WTC11 (cell line): Measurements from ENCODE around the gene CD22. TPM values are rescaled to one million over a fixed set of nuclear protein-coding genes. Genes with fewer than 3 reads are reported as not detected.

Experiments used
- ATAC-seq: fragments of 200-7000 bp; cut with Tn5 transposase; 2 replicates; pipeline ENCODE4 v1.10.0; 2021; ENCODE audit warnings: mild to moderate bottlenecking, moderate library complexity
- CTCF ChIA-PET: fragments of 300-600 bp; sonication (Branson Sonifier 250); formaldehyde crosslinking; loops from one replicate; lab custom pipeline; 2021; ENCODE audit warnings: antibody characterized with exemption; lab: Charles Lee
- POLR2A ChIA-PET: fragments of 350-600 bp; sonication (Branson Sonifier 250); formaldehyde crosslinking; loops from one replicate; lab custom pipeline; 2021; ENCODE audit warnings: antibody characterized with exemption; lab: Charles Lee
- DNase-seq: peaks from one replicate; pipeline ENCODE4 v3.0.0; 2021; ENCODE audit warnings: low spot score
- H3K27ac Mint-ChIP-seq: 2 replicates; pipeline ENCODE4 v1.8.0; 2021; ENCODE audit warnings: mixed read lengths
- H3K27me3 Mint-ChIP-seq: 2 replicates; pipeline ENCODE4 v1.8.0; 2021; ENCODE audit warnings: low read depth, mild to moderate bottlenecking, moderate library complexity, mixed read lengths
- H3K36me3 Mint-ChIP-seq: 2 replicates; pipeline ENCODE4 v1.8.0; 2021; ENCODE audit warnings: mixed read lengths
- H3K4me1 Mint-ChIP-seq: 2 replicates; pipeline ENCODE4 v1.8.0; 2022; ENCODE audit warnings: mixed read lengths
- H3K4me3 Mint-ChIP-seq: 2 replicates; pipeline ENCODE4 v1.8.0; 2021; ENCODE audit warnings: mild to moderate bottlenecking, moderate library complexity, mixed read lengths
- H3K9me3 Mint-ChIP-seq: 2 replicates; pipeline ENCODE4 v1.8.0; 2021; ENCODE audit warnings: mixed read lengths
- FOXK1 ChIP-seq: sonication (generic); formaldehyde crosslinking; IDR thresholded peaks from 2 replicates; pipeline ENCODE4 v1.8.0; 2022; ENCODE audit warnings: mild to moderate bottlenecking, moderate library complexity, missing genetic modification reagents
- GABPB1 ChIP-seq: sonication (generic); formaldehyde crosslinking; IDR thresholded peaks from 2 replicates; pipeline ENCODE4 v1.8.1; 2023; ENCODE audit warnings: mild to moderate bottlenecking, missing genetic modification reagents
- GRHL2 ChIP-seq: fragments of 250-450 bp; sonication (Bioruptor Pico); IDR thresholded peaks from 2 replicates; pipeline ENCODE4 v1.8.0; 2022; ENCODE audit warnings: mild to moderate bottlenecking, moderate library complexity; ENCODE audit not compliant: insufficient replicate concordance, severe bottlenecking
- OVOL2 ChIP-seq: fragments of 250-450 bp; sonication (Bioruptor Pico); IDR thresholded peaks from 2 replicates; pipeline ENCODE4 v1.9.0; 2021; ENCODE audit warnings: mild to moderate bottlenecking, borderline replicate concordance
- RELA ChIP-seq: sonication (generic); formaldehyde crosslinking; IDR thresholded peaks from 2 replicates; pipeline ENCODE4 v1.8.1; 2022; ENCODE audit warnings: missing genetic modification reagents, mild to moderate bottlenecking, borderline replicate concordance
- SOX15 ChIP-seq: fragments of 250-450 bp; sonication (Bioruptor Pico); IDR thresholded peaks from 2 replicates; pipeline ENCODE4 v1.9.0; 2021; ENCODE audit warnings: mild to moderate bottlenecking
- TCF7 ChIP-seq: sonication (generic); formaldehyde crosslinking; IDR thresholded peaks from 2 replicates; pipeline ENCODE4 v1.8.0; 2022; ENCODE audit warnings: mild to moderate bottlenecking, low read depth, missing genetic modification reagents, moderate library complexity
- ZBTB21 ChIP-seq: sonication (generic); formaldehyde crosslinking; IDR thresholded peaks from 2 replicates; pipeline ENCODE4 v1.8.1; 2023; ENCODE audit warnings: mild to moderate bottlenecking, missing genetic modification reagents, borderline replicate concordance
- ZNF219 ChIP-seq: sonication (generic); formaldehyde crosslinking; IDR thresholded peaks from 2 replicates; pipeline ENCODE4 v1.8.0; 2023; ENCODE audit warnings: missing genetic modification reagents, mild to moderate bottlenecking, borderline replicate concordance
- ZNF416 ChIP-seq: fragments of 250-450 bp; sonication (Bioruptor Pico); IDR thresholded peaks from 2 replicates; pipeline ENCODE4 v1.9.0; 2021; ENCODE audit warnings: mild to moderate bottlenecking, inconsistent platforms
- ZNF423 ChIP-seq: fragments of 250-450 bp; sonication (Bioruptor Pico); IDR thresholded peaks from 2 replicates; pipeline ENCODE4 v2.1.2; 2022; ENCODE audit warnings: mild to moderate bottlenecking, moderate library complexity
- ZNF671 ChIP-seq: fragments of 250-450 bp; sonication (Bioruptor Pico); IDR thresholded peaks from 2 replicates; pipeline ENCODE4 v1.8.0; 2021; ENCODE audit warnings: mild to moderate bottlenecking
- total RNA-seq: library from RNA; stranded (reverse); gene quantifications from 3 replicates; pipeline ENCODE4 v1.2.3, GENCODE V29; 2021
- TF ChIP-seq, protein P1 (sequence below): sonication (generic); formaldehyde crosslinking; IDR thresholded peaks from 2 replicates; pipeline ENCODE4 v1.8.0; 2023; ENCODE audit warnings: mild to moderate bottlenecking, missing genetic modification reagents
- TF ChIP-seq, protein P2 (sequence below): fragments of 250-450 bp; sonication (Bioruptor Pico); conservative IDR thresholded peaks from 2 replicates; pipeline ENCODE4 v1.9.0; 2021; ENCODE audit warnings: mild to moderate bottlenecking
- TF ChIP-seq, protein P3 (sequence below): fragments of 250-450 bp; sonication (Bioruptor Pico); IDR thresholded peaks from 2 replicates; pipeline ENCODE4 v1.9.0; 2021; ENCODE audit warnings: moderate library complexity, mild to moderate bottlenecking, inconsistent platforms, borderline replicate concordance
- TF ChIP-seq, protein P4 (sequence below): sonication (generic); formaldehyde crosslinking; IDR thresholded peaks from 2 replicates; pipeline ENCODE4 v1.8.1; 2023; ENCODE audit warnings: mild to moderate bottlenecking, missing genetic modification reagents
- TF ChIP-seq, protein P5 (sequence below): fragments of 250-450 bp; sonication (Bioruptor Pico); IDR thresholded peaks from 2 replicates; pipeline ENCODE4 v2.1.2; 2022; ENCODE audit warnings: mild to moderate bottlenecking, moderate library complexity
- TF ChIP-seq, protein P6 (sequence below): fragments of 250-450 bp; sonication (Bioruptor Pico); IDR thresholded peaks from 2 replicates; pipeline ENCODE4 v1.9.0; 2021; ENCODE audit warnings: mild to moderate bottlenecking

Gene CD22
- total RNA-seq, 1 experiment from 2014 or later = 0.28 TPM

DNA sequence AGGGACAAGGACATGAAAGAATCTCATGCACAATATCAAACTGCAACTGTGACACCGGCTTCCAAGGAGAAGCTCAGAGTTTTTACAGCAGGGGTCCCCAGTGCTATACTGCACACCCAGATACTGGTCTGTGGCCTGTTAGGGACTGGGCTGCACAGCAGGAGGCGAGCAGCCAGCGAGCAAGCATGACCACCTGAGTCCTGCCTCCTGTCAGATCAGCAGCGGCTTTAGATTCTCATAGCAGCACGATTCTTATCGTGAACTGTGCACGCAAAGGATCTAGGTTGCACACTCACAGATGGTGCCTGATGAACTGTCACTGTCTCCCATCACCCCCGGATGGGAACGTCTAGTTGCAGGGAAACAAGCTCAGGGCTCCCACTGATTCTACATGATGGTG lies 13.1 kb upstream of the CD22 start (continued):
- TF ChIP-seq, protein P1, sequence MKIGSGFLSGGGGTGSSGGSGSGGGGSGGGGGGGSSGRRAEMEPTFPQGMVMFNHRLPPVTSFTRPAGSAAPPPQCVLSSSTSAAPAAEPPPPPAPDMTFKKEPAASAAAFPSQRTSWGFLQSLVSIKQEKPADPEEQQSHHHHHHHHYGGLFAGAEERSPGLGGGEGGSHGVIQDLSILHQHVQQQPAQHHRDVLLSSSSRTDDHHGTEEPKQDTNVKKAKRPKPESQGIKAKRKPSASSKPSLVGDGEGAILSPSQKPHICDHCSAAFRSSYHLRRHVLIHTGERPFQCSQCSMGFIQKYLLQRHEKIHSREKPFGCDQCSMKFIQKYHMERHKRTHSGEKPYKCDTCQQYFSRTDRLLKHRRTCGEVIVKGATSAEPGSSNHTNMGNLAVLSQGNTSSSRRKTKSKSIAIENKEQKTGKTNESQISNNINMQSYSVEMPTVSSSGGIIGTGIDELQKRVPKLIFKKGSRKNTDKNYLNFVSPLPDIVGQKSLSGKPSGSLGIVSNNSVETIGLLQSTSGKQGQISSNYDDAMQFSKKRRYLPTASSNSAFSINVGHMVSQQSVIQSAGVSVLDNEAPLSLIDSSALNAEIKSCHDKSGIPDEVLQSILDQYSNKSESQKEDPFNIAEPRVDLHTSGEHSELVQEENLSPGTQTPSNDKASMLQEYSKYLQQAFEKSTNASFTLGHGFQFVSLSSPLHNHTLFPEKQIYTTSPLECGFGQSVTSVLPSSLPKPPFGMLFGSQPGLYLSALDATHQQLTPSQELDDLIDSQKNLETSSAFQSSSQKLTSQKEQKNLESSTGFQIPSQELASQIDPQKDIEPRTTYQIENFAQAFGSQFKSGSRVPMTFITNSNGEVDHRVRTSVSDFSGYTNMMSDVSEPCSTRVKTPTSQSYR (CRISPR knock-in tag) = no peak
- TF ChIP-seq, protein P2, sequence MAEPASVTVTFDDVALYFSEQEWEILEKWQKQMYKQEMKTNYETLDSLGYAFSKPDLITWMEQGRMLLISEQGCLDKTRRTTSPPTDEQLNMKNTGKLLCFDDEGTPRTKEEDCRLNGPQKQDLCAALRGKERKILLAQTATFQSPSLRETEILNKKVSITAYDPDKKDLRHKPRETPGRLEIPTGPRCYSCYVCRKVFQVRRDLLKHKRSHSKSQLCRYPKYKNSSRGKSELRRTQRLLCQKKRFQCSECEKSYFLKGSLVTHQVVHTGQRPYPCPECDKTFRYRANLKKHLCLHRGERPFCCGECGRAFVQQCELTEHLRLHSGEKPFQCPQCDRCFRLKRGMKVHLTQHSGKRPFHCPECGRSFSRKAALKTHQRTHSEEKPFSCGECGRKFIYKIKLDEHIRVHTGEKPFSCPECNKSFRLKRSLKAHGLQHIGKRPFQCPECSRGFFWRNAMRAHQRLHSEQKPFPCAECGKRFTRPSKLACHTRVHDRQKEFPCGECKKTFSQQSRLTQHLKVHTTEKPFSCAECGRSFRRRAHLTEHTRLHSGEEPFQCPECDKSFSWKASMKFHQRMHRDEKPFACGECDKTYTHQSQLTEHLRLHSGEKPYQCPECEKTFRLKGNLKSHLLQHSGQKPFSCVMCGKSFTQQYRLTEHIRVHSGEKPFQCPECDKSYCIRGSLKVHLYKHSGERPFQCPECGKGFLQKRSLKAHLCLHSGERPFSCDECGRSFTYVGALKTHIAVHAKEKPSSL (CRISPR knock-in tag) = no peak
- no peak for TF ChIP-seq ZNF671
- no peak for TF ChIP-seq GRHL2 (CRISPR knock-in tag)
- no peak for TF ChIP-seq SOX15 (CRISPR knock-in tag)

DNA sequence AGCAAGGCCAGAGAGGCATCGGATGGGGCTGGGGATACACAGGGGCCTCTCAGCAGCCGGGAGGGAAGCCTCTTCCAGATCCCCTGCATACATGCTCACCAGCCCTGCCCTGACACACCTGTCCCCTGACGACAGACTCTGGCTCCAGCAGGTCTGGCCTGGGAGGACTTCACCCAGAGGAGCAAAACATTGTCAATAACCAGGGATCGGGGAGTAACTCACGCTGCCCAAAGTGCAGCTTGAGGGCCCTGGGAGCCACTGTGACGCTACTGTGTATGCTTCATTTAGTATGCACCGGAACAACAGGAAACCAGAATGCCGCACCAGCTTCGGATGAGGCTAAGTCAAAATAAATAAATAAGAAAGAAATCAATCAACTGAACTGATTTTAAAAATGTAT lies 12.4 kb upstream of the CD22 start:
- TF ChIP-seq, protein P3, sequence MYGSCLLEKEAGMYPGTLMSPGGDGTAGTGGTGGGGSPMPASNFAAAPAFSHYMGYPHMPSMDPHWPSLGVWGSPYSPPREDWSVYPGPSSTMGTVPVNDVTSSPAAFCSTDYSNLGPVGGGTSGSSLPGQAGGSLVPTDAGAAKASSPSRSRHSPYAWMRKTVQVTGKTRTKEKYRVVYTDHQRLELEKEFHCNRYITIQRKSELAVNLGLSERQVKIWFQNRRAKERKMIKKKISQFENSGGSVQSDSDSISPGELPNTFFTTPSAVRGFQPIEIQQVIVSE (CRISPR knock-in tag) = no peak
- TF ChIP-seq FOXK1 (no peak), ZNF219 (CRISPR knock-in tag) (no peak), ZBTB21 (CRISPR knock-in tag) (no peak), ZNF416 (CRISPR knock-in tag) (no peak), OVOL2 (CRISPR knock-in tag) (no peak), RELA (CRISPR knock-in tag) (no peak), GABPB1 (CRISPR knock-in tag) (no peak), TCF7 (no peak), ZNF423 (CRISPR knock-in tag) (no peak)
- TF ChIP-seq, protein P4, sequence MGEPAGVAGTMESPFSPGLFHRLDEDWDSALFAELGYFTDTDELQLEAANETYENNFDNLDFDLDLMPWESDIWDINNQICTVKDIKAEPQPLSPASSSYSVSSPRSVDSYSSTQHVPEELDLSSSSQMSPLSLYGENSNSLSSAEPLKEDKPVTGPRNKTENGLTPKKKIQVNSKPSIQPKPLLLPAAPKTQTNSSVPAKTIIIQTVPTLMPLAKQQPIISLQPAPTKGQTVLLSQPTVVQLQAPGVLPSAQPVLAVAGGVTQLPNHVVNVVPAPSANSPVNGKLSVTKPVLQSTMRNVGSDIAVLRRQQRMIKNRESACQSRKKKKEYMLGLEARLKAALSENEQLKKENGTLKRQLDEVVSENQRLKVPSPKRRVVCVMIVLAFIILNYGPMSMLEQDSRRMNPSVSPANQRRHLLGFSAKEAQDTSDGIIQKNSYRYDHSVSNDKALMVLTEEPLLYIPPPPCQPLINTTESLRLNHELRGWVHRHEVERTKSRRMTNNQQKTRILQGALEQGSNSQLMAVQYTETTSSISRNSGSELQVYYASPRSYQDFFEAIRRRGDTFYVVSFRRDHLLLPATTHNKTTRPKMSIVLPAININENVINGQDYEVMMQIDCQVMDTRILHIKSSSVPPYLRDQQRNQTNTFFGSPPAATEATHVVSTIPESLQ = no peak
- TF ChIP-seq, protein P5, sequence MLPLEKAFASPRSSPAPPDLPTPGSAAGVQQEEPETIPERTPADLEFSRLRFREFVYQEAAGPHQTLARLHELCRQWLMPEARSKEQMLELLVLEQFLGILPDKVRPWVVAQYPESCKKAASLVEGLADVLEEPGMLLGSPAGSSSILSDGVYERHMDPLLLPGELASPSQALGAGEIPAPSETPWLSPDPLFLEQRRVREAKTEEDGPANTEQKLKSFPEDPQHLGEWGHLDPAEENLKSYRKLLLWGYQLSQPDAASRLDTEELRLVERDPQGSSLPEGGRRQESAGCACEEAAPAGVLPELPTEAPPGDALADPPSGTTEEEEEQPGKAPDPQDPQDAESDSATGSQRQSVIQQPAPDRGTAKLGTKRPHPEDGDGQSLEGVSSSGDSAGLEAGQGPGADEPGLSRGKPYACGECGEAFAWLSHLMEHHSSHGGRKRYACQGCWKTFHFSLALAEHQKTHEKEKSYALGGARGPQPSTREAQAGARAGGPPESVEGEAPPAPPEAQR (CRISPR knock-in tag) = no peak
- TF ChIP-seq, protein P6, sequence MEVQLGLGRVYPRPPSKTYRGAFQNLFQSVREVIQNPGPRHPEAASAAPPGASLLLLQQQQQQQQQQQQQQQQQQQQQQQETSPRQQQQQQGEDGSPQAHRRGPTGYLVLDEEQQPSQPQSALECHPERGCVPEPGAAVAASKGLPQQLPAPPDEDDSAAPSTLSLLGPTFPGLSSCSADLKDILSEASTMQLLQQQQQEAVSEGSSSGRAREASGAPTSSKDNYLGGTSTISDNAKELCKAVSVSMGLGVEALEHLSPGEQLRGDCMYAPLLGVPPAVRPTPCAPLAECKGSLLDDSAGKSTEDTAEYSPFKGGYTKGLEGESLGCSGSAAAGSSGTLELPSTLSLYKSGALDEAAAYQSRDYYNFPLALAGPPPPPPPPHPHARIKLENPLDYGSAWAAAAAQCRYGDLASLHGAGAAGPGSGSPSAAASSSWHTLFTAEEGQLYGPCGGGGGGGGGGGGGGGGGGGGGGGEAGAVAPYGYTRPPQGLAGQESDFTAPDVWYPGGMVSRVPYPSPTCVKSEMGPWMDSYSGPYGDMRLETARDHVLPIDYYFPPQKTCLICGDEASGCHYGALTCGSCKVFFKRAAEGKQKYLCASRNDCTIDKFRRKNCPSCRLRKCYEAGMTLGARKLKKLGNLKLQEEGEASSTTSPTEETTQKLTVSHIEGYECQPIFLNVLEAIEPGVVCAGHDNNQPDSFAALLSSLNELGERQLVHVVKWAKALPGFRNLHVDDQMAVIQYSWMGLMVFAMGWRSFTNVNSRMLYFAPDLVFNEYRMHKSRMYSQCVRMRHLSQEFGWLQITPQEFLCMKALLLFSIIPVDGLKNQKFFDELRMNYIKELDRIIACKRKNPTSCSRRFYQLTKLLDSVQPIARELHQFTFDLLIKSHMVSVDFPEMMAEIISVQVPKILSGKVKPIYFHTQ = no peak
- TF ChIP-seq, all 79 proteins: peak for 0
- peaks cover 2% of the 10 kb centered on the region; the same call in 1 of the 2 replicates for H3K9me3 Mint-ChIP-seq
- H3K4me1 Mint-ChIP-seq = no peaks in the 10 kb centered on the region
- ATAC-seq = no peak
- H3K36me3 Mint-ChIP-seq = no peaks in the 10 kb centered on the region
- DNase-seq = no peak
- H3K27ac Mint-ChIP-seq = no peak overlapping the region
- CTCF ChIA-PET = no interaction called here
- H3K27me3 Mint-ChIP-seq = peaks cover 1% of the 10 kb centered on the region
- H3K4me3 Mint-ChIP-seq = no peak overlapping the region
- POLR2A ChIA-PET = no interaction called here
